ENCODE data around the gene NPIPB2. TPM values are rescaled to one million over a fixed set of nuclear protein-coding genes. Genes with fewer than 3 reads are reported as not detected.
"Not testable (repeated sequence)": the region's sequence is repeated elsewhere in the genome, so short reads cannot be mapped to it uniquely, and the experiment has no call there.

The NPIPB2 gene
- polyA plus RNA-seq (ENCODE audit: insufficient read length in 3 of 3) = 10 to 100 TPM in 1 of 3 donors, 1 to 10 TPM in 1, under 1 TPM in 1; 0.62 to 12.4 (median 1.8) TPM

DNA sequence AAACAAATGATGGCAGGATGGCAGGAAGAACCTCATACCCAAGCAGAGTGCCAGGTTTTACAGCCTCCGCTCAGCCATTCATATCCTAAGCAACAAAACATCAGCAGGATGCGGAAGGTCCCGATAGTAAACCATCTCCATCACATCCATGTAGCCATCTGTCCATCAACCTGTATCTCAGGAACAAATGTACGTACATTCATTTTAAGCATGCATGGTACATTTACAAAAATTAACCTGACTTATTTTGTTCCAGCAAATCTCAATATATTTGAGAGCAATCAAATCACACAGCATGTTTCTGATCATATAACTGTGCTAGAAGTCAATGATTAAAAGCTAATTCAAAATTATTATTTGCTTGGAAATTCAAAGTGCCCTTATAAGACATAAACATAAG lies at the start of gene NPIPB2:
NPIPB2 (minus strand) TSS at position 101 of the 400 bp plus-strand sequence; CDS start at position 101, 0 bp downstream.
- not testable (repeated sequence) for DNase-seq (ENCODE audit: low read depth in 3 of 3, low spot score in 2 of 3)

DNA sequence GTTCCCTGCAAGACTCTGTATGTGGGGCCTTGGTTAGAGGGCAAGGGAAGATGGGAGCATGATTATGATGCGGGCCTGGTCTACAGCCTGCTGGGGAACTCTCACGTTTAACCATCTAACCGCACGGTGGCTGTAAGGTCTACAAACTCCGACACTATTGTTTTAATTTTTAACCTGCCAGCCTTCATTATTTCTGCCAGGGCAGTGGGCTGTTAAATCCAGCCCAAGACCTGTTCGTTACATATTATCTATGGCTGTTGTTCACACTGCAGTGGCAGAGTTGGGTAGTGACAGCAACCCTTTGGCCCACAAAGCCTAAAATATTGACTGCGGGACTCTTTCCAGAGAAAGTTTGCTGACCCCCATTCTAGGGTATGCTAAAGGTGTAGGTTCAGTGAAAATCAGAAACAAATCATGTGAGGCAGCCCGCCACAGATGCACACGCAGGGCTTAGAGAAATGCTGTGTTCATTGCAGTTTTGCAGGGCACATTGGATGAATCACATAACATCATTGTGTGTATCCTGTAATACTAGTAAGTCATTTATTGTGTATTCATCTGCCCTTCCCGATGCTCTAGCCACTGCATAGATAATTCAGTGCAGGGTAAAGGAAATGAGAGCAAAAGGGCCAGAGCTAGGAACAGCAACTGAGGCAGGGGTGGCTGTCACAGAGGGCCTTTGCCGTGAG lies 49.0 kb upstream of the NPIPB2 start:
- DNase-seq (ENCODE audit: low read depth in 3 of 3, low spot score in 2 of 3) = no peak

DNA sequence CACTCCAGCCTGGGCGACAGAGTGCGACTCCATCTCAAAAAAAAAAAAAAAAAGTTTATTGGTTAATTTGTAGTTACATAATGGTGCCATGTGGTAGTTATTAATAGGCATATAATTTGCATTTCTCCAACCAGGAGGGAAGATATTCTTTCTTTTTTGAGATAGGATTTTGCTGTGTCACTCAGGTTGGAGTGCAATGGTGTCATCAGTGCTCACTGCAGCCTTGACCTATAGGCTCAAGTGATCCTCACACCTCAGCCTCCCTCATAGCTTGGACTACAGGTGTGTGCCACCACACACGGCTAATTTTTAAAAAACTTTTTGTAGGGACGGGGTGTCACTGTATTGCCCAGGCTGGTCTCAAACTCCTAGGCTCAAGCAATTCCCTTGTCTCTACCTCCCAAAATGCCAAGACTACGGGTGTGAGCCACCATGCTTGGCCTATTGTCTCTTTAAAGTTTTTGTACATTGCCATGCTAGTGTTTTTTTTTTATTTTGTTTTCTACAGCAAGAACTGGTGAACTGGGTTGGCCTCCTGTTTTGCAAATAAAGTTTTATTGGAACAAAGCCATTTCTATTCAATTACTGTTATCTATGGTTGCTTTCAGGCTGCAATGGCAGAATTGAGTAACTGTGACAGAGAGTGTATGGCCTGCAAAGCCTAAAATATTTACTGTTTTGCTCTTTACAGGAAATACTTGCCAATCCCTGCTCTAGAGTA lies 46.6 kb upstream of the NPIPB2 start:
- DNase-seq (ENCODE audit: low read depth in 3 of 3, low spot score in 2 of 3) = no peak

DNA sequence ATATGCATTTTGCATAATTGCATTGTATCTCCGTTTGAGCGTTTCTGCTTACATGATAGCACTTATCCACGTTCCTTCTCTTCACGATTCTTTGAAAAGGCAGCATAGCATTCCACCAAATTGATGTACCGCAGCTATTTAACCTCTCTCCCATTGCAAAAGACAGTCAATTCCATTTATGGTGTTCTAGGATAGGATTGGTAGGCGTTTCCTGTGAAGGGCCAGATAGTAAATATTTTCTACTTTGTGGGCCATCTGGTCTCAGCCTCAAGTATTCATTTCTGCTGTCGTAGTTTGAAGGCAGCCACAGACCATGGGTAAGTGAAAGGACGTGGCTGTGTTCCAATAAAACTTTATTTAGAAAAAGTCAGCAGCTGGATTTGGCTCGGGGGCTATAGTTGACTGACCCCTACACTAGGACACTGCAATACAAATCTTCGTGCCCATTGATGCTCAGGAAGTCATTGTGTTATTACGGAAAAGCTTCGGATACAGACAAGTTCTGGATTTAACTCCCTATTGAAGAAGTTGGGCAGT lies 44.7 kb upstream of the NPIPB2 start:
- DNase-seq (ENCODE audit: low read depth in 3 of 3, low spot score in 2 of 3) = no peak

DNA sequence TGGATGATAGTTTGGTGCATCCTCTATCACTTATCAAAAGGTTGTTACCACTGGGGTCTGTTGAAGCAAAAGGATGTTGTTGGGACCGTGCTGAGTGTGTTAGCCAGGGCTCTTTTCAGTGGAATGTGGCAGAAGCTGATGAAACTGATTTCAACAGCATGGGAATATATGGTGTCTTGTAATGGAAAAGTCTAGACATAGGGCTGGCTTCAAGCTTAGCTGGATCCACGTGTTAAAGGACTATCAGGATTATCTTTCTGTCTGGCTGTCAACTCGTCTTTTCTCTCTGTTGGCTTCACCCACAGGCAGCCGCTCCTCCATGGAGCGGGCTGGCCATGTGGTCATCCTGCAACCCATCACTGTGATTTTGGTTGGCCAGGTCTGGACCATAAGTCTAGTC lies 43.4 kb upstream of the NPIPB2 start:
- no peak for DNase-seq (ENCODE audit: low read depth in 3 of 3, low spot score in 2 of 3)

DNA sequence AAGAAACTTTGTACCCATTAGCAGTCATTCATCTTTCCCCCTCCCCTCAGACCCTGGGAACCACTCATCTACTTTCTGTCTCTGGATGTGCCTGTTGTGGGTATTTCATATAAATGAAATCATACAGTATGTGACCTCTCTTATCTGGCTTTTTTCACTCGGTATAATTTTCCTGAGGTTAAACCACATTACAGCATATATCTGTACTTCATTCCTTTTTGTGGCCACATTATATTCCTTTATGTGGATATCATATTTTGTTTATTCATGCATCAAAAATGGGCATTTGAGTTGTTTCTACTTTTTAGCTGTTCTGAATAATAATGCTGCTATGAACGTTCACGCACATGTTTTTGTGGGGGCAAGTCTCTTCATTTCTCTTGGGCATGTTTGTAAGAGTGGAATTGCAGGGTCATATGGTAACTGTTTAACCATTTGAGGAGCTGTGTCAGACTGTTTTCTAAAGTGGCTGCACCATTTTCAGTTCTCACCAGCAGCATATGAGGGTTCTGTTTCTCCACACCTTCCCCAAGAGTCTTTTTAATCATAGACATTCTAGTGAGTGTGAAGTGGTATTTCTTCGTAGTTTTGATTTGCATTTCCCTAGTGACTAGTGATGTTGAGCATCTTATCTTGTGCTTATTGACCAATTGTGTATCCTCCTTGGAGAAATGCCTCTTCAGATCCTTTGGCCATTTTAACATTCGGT lies 38.4 kb upstream of the NPIPB2 start:
- DNase-seq (ENCODE audit: low read depth in 3 of 3, low spot score in 2 of 3) = no peak

DNA sequence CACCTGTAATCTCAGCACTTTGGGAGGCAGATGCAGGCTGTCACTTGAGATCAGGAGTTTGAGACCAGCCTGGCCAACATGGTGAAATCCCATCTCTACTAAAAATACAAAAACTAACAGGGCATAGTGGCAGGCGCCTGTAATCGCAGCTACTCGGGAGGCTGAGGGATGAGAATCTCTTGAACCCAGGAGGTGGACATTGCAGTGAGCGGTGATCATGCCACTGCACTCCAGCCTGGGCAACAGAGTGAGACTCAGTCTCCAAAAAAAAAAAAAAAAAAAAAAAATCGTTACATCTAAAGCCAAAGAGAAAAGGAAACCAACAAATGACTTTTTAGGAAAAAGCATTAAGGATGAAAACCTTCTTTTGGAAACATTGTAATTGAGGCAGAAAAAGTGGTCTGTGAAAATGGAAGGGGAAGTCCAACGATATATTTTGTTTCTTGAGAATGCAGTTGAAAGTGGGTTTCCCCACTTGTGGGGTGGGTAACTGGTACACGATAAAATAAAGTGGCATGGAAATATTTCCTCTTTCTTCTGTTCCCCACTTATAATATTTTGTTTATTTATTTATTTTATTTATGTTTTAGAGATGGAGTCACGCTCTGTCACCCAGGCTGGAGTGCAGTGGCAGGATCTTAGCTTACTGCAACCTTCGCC lies 37.3 kb upstream of the NPIPB2 start:
- DNase-seq (ENCODE audit: low read depth in 3 of 3, low spot score in 2 of 3) = no peak

DNA sequence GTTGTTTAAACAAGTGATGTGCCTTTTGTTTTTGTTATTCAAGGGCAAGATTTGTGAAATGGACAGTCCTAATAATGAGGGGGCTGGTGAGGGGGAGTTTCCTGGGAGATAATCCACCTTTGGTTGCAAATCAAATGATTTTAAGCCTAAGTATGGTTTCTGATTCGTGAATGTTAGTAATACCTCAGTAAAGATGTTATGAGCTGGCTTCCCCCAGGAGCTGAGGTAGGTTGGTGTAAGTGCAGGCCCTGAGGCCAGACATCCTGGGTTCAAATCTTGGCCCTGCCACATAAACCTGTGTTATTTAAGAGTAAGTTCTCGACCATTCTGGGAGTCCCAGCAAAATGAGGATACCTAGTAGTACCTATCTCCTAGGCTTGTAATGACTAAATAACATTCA lies 36.2 kb upstream of the NPIPB2 start:
- DNase-seq (ENCODE audit: low read depth in 3 of 3, low spot score in 2 of 3) = no peak

DNA sequence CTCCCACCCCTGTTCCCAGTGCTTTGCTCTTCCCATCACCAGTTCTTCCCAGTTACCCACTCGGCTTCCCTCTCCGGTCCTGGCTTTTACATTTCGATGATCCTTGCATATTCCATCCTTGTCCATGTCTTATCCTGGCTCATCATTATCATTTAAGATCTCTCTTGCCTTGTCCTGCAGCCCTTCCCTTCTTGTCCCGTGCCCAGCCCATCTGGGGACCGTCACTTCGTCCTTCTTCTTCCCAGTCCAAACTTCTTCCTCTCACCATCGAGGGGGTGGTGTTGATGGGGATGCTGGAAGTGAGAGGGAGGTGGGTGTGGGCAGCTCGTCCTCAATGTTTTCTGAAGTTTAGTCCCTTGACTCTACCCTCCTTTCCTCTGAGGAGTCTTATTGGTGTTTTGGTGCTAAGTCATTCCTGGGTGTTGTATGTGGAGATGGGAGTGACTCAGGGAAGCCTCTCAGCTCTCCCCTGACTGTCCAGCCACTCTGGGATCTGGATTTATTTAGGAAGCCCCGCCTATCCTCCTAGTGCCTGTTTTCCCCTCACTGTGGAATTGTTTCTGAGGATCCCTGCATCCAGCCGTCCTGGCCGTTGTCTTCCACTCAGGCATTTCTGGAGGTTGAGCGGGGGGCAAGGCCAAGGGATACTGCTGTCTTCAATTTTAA lies 35.7 kb upstream of the NPIPB2 start:
- DNase-seq (ENCODE audit: low read depth in 3 of 3, low spot score in 2 of 3) = no peak

DNA sequence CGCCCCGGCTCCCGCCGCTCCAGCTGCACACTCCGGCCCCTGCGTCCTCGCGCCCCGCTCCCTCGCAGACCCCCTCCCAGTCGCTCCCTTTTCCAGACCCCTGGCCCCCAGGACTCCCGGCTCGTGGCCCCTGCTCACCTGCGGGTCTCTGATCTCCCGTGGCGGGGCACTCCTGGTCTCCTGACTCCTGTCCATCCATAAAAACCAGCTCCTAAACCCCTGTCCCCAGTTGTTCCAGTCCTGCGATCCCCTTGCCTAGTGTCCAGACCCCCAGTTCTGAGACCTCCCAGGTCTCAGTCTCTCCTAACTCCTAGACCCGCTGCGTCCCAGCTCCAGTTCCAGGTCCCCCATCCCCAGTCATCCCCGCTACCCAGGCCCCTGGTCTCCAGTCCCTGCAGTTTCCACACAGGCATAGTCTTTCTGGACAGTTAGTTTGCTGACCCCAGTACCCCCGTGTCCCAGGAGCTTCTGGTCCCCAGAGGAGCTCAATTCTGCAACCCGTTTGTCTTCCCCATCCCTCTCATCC lies 35.1 kb upstream of the NPIPB2 start:
- no peak for DNase-seq (ENCODE audit: low read depth in 3 of 3, low spot score in 2 of 3)

DNA sequence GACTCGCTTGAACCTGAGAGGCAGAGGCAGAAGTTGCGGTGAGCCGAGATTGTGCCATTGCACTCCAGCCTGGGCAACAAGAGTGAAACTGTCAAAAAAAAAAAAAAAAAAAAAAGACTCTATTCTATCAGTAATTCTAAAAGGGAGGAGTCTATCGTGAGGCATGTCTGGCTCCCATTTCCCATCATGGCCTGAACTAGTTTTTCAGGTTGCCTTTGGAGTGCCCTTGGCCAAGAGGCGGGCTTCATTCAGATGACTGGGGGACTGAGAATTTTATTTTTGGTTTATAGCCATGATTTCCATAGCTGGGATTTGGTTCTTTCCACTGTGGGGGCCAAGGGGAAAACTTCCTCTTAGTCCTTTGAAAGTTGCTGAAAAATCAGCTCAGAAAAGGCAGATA lies 31.2 kb upstream of the NPIPB2 start:
- DNase-seq (ENCODE audit: low read depth in 3 of 3, low spot score in 2 of 3) = no peak

DNA sequence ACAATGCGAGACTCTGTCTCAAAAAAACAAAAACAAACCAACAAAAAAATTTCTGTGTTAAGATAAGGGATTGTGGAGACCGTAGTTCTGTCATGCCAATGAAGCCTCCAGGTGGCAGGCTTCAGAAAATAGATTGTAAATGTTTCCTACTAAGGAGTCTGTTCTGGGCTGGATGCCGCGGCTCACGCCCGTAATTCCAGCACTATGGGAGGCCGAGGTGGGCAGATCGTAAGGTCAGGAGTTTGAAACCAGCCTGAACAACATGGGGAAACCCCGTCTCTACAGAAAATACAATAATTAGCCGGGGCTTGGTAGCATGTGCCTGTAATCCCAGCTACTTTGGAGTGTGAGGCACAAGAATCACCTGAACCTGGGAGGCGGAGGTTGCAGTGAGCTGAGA lies 30.3 kb upstream of the NPIPB2 start:
- DNase-seq (ENCODE audit: low read depth in 3 of 3, low spot score in 2 of 3) = no peak

DNA sequence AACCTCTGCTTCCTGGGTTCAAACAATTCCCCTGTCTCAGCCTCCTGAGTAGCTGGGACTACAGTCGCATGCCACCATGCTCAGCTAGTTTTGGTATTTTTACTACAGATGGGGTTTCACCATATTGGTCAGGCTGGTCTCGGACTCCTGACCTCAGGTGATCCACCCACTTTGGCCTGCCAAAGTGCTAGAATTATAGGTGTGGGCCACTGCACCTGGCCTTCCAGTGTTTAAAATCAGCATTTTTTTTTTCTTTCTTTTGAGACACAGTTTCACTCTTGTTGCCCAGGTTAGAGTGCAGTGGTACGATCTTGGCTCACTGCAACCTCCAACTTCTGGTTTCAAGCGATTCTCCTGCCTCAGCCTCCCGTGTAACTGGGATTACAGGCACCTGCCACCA lies 28.4 kb upstream of the NPIPB2 start:
- not testable (repeated sequence) for DNase-seq (ENCODE audit: low read depth in 3 of 3, low spot score in 2 of 3)

DNA sequence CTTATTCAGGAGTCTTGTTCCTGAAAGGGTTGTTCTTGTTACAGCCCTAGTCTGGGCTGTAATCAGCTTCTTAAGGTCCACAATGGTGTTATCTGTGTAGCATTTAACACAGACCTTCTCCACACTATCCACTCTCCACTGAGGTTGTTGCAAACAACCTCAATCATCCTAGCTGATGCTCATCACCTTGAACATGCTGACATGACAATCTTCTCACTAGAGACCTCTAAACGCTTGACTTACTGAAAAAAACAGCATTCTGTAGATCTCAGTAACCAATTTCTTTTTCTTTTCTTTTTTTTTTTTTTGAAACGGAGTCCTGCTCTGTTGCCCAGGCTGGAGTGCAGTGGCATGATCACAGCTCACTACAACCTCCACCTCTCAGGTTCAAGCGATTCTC lies 26.7 kb upstream of the NPIPB2 start:
- no peak for DNase-seq (ENCODE audit: low read depth in 3 of 3, low spot score in 2 of 3)

DNA sequence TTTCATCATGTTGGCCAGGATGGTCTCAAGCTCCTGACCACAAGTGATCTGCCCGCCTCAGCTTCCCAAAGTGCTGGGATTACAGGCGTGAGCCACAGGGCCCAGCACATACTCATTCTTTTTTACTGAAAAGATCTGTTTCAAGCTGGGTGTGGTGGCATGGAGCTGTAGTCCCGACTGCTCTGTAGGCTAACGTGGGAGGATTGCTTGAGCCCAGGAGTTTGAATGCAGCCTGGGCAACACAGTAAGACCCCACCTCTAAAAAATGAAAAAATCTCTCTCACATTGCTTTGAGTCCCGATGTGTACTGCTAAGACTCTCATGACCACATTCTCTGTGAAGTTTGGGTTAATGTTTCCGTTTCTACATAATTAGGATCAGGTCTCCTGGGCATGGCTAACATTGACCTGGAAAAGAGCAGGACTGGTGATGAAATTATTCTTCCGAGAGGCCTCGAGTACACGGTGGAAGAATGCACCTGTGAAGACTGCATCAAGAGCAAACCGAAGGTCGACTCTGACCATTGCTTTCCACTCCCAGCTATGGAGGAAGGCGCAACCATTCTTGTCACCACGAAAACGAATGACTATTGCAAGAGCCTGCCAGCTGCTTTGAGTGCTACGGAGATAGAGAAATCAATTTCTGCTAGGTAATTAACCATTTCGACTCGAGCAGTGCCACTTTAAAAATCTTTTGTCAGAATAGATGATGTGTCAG lies 25.5 kb upstream of the NPIPB2 start:
- DNase-seq (ENCODE audit: low read depth in 3 of 3, low spot score in 2 of 3) = no peak

DNA sequence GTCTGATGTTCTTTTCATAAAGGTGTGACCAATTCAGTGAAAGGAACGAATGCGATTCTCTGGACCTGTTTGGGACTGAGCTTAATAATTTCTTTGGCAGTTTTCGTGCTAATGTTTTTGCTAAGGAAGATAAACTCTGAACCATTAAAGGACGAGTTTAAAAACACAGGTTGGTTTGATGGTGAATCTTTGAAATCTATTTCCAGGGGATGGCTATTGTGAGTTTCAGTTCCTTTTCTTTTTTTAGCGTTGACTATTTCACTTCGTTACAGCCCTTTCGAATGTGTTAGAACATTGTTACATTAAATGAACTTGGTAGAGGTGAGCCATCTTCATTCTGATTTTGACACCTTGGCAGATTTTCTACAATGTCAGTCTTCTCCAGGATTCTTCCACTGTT lies 24.3 kb upstream of the NPIPB2 start:
- no peak for DNase-seq (ENCODE audit: low read depth in 3 of 3, low spot score in 2 of 3)

DNA sequence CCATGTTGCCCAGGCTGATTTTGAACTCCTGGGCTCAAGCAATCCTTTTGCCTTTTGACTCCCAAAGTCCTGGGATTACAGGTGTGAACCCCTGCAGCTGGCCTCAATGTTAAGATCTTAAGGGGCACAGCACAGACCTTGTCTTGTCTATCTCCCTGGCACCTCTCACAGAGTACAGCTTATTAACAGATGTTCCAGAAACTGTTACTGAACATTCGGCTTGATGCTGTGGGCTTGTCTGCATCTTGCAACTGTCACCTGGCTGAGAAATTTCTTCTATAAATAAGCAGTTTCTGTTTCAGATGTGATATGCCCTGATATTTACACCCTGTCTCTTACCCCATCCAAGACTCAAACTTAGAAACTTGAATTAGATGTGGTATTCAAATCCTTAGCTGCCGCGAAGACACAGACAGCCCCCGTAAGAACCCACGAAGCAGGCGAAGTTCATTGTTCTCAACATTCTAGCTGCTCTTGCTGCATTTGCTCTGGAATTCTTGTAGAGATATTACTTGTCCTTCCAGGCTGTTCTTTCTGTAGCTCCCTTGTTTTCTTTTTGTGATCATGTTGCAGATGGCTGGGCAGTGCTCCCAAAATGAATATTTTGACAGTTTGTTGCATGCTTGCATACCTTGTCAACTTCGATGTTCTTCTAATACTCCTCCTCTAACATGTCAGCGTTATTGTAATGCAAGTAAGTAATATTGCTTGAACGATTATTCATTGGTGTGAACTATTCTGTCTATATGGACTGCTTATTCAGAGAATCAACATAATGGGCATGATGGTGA lies 23.1 kb upstream of the NPIPB2 start, which contains the start of gene TNFRSF17:
TNFRSF17 (plus strand) TSS at position 450 of the 791 bp plus-strand sequence; CDS start at position 565, 115 bp downstream.
- no peak for DNase-seq (ENCODE audit: low read depth in 3 of 3, low spot score in 2 of 3)

DNA sequence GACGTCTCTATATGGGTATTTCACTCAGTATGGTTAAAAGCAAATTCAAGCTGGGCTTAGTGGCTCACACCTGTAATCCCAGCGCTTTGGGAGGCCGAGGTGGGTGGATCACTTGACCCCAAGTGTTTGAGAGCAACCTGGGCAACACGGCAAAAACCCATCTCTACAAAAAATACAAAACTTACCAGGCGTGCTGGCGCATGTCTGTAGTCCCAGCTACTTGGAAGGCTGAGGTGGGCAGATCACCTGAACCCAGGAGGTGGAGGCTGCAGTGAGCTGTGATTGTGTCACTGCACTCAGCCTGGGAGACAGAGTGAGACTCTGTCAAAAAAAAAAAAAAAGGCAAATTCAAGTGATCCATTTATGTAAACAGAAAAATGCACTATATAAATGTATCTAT lies 21.9 kb upstream of the NPIPB2 start:
- no peak for DNase-seq (ENCODE audit: low read depth in 3 of 3, low spot score in 2 of 3)
